HG03139 (cell line): Measurements from ENCODE around the gene MSI2.

Experiments used
- ATAC-seq: cut with Tn5 transposase; IDR thresholded peaks from one replicate; pipeline ENCODE4 v1.9.1; 2021; ENCODE audit not compliant: unreplicated experiment

Gene MSI2

DNA sequence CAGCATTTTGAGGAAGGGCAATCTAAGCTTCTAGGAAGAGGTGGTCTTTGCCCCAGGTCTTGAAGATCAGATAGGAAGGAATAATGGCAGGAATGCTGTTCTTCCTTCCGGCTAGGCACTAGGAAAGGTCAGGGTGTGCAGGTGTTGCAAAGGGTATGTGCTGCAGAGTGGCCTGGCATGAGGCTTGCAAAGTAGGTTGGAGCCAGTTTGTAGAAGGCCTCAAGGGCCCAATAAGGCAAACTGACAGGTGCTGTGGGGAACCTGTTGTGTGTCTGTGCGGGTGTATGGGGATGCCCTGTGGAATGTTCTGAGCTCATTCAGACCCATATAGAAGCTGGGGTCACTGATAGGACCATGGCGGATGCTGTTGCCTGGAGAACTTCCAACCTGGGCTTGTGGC lies 12.7 kb downstream of the MSI2 start:
- no peak for ATAC-seq

DNA sequence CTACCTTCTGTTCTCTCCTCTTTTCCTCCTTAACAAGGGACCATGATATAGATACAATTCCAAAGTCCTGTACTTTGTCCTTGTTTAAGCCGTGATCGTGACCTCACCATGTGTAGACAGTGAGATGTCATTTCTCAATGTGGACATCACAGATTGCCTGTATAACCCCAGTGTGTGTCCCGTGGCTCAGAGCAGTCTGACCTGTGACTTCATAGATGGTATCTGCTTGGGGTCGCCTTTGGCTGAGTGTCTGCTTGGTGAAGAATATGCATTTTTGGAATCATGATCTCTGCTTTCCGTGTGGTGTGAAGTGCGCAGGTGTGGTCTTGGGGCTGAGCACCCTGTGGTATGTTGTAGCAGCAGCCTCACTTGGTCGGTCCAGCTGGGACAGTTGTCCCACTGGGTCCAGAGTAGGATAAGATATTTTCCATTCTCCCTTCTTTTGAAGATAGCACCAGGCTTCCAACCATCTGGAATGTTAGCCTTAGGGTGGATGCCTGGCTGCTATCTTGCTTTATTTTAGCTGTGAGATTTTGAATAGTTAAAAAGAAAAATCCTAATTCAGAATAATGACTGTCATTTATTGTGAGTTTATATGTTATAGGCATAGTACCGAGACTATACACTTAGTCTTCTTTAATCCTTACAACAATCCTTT lies 13.4 kb downstream of the MSI2 start:
- no peak for ATAC-seq

DNA sequence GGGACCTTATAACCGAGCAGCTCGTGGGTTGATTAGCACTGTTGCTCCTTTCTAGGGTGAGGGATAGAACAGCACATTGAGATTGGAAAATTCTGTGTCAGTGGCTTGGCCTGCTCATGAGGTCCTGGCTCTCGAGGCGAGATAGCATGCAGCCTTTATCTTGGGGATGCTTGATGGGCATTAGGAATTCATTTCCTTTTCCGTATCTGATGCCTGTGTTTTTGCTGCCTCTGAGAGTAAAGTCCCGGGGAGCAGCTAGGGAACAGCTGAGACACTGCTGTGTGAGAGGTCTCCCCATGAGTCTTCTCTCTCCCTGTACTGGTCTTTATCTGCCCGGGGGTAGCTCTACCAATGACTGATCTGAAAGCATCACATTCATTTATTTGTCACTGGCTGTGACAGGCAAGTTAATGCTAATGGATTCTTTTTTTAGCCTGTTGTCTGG lies 14.5 kb downstream of the MSI2 start:
- no peak for ATAC-seq

DNA sequence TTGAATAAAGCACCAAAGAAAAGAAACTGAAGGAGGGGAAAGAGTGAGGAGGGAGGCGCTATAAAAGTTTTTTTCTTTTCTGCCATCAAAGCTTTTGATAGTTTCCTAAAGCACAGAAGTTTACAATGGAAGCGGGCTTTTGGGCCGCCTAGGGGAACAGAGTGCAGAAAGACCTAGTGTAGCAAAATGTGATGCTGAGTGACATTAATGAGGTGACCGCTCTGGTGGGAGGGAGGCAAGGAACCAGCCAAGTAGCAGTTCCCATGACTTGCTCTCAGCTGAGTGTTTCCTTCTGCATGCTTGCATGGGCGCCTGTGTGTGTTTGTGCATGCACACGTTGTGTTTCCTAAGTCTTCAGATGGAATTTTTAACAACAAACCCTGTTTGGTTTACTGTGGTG lies 15.5 kb downstream of the MSI2 start:
- no peak for ATAC-seq

DNA sequence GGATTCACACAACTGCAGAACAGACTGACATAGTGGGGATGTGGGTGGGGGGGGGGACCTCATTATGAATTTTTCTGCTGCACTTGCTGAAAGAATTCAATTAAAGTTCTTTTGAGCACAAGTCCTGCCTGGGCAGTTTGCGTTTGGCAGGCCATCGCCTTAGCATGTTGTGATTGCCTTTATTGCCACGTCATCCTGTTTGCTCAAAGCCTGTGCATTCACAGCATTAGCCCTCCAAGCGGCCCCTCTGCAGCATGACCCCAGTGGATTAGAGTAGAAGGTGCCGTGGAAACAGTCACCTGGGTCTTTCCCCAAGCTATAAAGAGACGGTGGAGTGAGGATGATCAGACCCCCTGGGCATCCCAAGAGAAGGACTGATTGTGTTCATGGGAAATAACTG lies 17.2 kb downstream of the MSI2 start:
- ATAC-seq = no peak

DNA sequence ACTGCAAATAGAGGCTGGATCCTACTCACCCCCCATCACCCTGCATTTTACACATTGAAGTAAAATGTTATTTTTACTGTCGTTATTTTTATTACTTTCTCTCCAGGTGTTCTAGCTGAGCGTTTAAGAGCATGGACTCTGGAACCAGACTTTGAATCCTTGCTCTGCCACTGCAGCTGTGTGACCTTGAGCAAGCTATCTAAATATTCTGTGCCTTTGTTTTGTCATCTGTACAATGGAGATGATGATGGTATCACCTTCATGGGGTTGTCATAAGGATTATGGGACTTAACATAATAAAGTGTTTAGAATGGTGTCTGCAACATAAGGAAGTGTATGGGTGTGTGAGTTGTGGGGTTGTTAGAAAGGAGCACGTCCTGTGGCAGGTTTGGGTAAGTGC lies 17.8 kb downstream of the MSI2 start:
- ATAC-seq = no peak

DNA sequence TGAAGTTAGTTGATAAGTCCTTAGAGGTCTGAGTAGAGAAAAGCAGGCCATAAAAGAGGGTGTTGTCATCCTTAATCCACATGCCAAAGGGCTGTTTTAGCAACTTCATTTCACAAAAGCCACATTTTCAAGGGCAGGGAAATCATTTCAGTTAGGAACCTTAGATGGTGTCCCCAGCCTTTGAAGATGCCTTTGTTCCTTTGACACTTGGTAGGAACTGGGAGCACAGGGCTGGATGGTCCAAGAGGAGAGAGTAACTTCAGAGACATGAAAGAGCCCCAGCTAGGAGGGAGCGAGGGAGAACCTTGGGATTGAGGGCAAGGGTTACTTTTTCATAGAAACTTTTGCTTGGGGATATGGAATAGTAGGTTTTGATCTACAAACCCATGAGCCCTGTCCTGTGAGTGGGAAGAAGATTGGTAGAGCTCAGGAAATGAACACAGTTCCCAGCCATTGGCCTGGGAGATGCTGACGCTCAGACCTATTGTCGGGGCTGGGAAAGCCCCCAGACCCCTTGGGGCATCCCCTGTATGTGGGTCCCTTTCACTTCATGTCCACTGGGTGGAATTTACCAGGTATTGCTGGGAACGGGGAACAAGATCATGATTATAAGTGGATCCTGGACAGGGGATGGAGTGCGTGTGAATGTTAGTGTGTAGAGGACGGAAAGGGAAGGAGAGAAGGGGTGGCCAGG lies 18.9 kb downstream of the MSI2 start:
- no peak for ATAC-seq

DNA sequence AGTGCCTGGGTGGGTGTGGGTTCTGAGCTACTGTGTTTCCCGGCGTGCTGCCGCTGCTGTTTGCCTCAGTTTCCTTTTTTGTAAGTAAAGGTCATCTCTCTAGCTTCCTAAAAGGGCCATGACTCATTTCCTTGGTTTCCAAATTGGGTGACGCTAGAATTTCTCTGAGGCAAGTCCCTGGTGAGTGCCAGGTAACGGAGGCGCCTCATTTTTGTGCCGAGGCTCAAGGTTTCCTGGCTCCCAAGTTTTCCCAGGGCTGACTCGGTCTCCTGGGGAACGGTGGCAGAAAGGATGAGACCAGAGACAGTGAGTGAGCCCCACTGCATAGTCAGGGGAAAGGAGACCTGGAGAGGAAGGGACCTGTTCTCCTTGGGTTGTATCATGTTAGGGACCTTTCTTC lies 20.3 kb downstream of the MSI2 start:
- ATAC-seq = no peak

DNA sequence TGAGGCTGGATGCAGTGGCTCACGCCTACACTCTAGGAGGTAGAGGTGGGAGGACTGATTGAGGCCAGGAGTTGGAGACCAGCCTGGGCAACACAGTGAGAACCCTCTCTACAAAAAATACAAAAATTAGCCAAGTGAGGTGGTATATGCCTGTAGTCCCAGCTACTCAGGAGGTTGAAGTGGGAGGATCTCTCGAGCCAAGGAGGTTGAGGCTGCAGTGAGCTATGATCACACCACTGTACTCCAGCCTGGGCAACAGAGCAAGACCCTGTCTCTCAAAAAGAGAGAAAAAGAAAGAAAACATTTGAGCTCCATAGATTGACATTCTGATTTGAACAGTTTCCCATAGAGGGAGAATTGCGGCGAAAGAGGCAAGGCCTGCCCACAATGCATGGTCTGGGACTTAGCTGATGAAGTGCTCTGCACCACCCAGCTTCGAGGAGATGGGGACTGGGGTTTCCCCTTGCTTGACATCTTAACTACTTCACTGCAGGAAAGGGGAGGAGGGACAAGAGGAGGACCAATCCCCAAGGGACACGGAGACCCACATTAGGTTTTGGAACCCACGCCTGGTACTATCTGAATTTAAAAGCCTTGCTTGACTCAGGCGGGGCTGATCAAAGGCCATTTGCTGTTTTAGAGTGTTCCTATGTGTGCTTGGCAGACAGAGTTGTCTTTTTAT lies 21.7 kb downstream of the MSI2 start:
- ATAC-seq = no peak

DNA sequence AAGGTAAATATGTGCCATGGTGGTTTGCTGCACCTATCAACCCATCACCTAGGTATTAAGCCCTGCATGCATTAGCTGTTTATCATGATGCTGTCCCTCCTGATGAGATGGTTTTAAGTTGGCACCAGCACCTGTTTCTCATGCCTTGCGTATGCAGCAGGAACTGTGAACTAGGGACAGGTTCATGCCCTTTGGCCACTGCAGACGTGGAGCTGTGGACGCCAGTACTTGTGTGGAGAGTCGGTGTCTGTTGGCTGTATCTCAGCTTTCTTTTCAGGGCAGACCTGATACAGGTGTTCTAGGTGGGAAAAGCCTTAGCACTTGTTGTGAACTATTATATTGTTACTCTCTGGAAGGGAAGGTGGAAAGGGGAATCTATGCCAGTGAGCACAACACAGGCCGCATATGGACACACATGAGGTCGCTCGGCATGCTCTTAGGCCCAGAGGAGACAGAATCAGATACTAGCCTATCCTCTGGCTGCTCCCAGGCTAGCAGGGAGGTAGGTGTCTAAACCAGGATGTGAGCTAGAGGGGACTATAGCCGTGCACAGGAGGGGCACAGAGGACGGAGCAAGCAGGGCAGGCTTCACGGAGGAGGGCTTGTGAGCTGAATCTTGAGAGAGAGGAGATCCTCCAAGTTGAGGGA lies 22.5 kb downstream of the MSI2 start:
- no peak for ATAC-seq

DNA sequence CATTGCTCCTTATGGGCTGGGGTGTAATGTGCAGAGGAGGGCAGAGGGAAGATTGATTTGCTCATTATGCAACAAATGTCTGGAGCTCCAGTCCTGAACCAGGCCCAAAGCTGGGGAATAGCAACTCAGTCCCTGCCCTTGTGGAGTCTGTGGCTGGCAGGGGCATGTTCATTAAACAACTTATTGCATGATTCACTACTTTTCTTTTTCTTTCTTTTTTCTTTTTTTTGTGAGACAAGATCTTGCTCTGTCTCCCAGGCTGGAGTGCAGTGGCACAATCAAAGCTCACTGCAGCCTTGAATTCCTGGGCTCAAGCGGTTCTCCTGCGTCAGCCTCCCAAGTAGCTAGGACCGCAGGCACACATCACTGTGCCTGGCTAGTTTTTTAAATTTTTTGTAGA lies 23.1 kb downstream of the MSI2 start:
- ATAC-seq = no peak

DNA sequence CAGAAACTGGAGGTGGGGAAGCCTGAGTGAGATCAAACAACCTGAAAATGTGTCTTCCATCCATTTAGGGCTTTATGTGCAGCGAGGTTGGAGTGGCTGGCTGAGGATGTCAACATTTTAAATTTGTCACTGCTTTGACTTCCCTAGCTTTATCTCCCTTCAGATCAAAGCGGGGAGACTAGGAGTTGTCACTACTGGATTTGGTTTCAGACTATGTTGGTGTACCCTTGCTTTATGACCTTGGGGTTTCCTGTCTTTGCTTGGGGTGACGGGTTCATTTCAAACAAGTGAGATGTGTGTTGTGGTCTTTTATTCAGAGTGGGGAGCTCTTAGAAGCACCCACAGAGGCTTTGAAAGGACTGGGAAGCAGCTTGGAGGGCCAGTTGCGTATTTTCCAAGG lies 25.6 kb downstream of the MSI2 start:
- ATAC-seq = no peak

DNA sequence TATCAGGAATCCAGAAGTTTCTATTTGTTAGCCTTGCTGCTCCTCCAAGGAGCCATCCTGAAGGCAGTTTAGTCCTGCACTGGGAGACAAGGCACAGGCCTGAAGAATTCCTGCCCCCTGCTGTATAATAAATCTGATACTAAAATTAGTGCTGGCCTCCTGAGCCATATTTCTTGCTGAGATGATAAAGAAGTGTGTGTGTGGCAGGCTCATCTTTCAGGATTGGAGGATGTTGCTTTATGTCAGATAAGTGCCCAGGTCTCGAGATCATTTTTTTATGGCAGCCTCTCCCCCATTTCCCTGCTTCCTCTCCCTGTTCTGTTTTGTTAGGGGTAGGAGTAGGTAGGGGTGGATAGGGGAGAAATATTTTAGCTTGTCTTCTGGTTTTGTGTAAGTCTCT lies 26.0 kb downstream of the MSI2 start:
- no peak for ATAC-seq

DNA sequence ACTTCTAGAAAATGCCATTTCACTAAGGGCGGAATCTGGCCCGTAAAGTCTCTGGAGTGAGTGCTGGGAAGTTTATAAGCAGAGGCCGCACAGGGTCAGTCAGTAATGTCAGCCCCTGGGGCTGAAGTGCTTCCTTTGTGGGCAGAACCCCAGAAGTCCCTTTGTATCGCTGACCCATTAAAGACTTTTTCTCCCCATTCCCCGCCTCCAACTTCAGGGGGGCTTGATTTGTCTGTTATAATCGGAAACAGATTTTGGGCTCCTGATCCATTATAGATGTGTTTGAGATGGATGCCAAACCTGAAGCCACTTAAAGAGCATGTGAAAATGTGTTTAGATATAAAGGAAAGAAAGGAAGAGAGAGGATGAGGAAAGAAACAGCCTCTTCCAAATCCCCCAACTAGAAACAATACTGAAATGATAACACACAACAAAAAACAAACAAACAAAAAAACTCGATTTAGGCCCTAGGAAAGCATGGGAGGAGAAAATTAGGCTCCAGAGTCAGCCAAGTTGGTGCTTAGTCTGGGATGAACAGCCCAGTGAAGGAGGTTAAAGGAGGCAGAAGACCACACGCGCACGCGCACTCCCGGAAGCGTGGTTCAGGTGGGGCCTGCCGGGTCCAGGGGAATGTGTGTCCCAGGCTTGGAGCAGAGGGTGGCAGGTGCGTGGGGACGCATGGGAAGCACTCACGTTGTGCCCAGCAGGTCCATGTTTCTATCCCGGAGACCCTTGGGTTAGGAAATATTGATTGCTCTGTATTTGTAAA lies 27.1 kb downstream of the MSI2 start:
- no peak for ATAC-seq

DNA sequence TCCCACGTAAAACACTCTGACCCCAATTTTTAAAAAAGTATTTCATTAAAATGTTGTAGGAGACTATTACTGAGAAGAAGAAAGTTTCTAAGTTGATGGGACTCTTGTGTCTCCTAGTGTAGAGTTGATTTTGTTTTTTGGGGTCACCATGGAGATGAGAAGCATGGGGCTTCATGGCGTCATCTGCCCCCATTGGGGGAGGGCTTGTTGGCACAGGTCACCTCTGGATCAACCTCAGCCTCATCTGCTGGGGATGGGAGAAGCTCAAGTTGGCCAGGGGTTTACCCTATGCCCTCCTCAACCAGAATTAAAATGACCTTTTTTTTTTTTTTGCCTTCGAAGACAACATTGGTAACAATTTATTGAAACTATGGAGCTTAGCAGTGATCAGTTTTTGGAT lies 28.3 kb downstream of the MSI2 start:
- no peak for ATAC-seq

DNA sequence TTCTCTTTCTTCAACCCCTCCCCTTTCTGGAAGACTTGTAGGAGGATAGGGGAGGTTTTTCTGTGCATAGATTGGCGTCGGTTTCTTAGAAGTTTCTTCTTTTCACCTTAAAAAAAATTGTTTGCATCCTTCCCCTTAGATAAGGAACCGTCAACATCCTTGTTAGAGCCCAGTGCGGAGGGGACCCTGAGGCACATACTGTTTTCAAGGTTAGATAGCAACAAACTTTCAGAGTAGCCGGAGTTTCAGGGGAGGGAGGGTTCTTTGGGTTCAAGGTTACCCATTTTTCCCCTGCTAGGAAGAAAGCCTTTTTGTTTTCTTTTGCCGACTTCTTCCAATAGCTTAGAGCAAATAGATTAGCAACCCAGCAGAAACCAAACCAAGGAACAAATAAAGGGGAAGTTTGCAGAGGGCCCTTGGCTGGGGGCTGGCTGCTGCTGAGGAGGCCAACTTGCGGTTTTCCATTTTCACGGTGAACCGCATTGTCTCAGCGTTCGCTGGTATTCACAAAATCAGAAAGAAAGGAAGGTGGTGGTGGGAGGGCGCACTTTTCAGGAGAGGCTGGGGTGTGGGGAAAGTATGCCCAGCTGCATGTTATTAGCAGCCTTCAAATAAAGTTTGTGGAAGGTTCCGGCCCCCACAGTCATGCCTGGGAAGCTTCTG lies 28.8 kb downstream of the MSI2 start:
- no peak for ATAC-seq

DNA sequence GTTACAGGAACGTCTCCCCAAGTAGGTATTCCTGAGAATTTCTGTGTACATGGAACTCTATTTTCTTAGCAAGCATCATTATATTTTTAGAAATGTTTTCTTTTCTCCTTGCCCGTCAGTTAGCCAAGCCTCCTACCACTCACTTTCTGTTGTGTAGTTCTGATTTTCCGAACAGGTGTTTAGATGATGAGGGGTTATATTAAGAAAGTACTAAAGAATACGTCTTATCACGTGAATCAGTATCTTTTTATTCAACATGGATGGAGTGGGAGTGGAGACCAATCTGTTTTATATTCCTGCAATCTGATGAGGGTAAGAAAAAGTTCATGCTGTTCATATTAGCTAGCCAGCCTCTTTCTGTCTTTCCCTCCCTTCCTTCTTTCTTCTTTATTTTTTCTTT lies 29.4 kb downstream of the MSI2 start:
- no peak for ATAC-seq

DNA sequence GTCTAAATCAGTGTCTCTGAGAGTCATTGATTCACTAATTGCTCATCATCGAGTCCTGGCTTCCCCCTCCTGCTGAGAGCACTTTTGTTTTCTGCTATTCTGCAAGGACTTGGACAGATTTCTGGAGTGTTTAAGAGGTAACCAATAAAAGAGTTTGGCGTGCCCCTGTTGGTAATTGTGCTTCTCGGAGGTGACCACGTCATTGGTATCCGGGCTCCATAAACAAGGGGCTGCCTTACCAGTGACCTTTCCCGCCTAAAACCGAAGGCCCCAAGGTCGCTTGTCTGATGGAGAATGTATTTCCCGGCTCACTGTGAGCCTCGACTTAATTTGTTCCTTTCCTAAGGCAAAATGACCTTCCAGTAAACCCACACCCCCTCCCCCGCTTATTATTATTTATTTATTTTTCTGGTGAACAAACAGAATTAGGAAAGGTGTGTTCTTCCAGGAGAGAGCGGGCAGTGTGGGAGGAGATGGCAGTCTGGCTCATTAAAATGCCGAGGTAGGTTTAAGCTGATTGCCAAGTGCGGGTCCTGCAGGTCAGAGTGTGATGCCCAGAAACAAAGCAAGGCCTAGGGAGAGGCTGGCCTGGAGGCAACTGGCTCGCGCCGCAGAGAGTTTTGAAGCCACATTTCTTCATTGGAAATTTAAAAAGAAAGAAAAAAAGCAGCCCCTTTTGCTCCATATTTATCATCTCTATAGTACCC lies 30.2 kb downstream of the MSI2 start:
- ATAC-seq = no peak

DNA sequence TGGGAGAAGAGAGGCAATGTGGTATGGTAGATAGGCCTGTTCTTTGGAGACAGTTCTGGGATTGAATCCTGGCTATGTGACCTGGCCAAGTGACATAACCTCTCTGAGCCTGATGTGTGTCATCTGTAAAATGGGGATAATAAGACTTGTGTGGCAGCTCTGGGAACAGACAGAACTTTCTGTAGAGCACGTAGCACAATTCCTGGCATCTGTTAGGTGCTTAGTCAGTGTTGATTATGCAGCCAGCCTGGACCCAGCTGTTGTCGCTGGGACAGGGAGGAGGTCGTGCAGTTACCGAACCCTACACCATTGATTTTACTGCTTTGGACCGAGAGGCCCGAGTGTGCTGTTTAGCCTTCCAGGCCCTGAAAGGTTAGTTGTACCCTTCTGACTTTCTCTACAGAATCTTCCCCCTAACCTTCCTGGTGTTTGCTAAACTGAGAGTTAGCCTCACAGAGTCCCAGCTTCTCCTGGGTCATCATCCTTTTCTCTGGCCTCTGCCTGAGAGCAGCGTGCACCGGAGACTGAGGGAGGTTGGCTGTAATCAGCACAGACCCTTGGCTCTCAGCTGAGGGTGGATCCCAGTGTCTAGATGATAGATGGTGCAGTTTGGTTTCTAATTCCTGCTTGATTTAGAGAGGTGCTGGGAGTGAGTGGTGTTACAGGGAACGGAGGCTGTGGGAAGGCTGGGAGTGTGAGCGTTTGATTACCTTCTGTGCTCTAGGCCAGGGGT lies 31.9 kb downstream of the MSI2 start:
- no peak for ATAC-seq
